HFF-Myc (cell line): Measurements from ENCODE around the gene SLC13A2.

Source experiments
- DNase-seq: peaks from one replicate; pipeline ENCODE4 v3.0.0-alpha.2; 2011; ENCODE audit warnings: low read depth; ENCODE audit errors: extremely low read depth
- H3K4me3 ChIP-seq: replicated peaks from 2 replicates; pipeline ENCODE4 v1.5.1; 2011; ENCODE audit warnings: low read depth, mild to moderate bottlenecking, control low read depth, low read length
- CTCF ChIP-seq: IDR thresholded peaks from 2 replicates; pipeline ENCODE4 v1.5.1; 2012; ENCODE audit warnings: mild to moderate bottlenecking, low read depth, low read length, control low read depth; ENCODE audit errors: missing control alignments

SLC13A2 gene

GRCh38 chr17:28478712-28479615 is 5.5 kb downstream of the SLC13A2 start:
- no peak overlapping the region for H3K4me3 ChIP-seq
- TF ChIP-seq CTCF, result no peak
- DNase-seq, result no peak

GRCh38 chr17:28480278-28480677 is 6.8 kb downstream of the SLC13A2 start:
- no peak for TF ChIP-seq CTCF
- H3K4me3 ChIP-seq, result no peak overlapping the region
- DNase-seq, result no peak

DNA sequence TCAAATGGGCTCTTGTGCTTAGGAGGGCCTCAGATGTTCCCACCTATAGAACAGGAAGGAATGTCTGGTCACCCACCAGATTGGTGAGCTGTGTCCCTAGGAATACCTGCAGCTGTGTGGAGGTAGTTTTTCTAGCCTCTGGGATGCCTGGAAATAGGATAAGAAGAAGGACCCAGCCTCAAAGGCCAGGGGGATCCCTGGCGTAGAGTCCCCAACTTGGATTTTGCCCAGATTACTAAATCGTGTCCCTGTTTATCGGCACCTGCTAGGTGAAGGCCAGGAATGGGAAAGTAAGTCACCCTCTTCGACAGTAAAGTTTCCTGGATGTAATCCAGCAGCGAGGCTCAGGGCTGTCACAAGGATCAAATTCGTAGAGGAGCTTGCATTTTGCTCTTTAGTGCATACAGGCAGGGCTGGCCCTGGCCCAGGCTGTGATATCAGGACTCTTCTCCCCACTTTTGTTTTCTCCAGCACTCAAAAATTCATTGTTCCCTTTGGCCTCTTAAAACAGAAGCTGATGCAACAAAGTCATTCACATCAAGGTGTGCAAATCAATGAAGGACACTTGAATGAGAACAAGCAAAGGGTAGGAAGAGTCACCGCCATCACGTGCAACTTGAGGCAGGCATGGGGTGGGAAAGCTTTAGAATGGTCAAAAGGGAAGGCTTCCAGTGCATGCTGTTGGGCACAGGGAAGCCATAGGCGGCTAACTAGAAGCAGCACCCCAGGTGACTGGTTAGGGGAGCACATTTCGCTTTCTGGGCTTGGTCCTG is 7.5 kb downstream of the SLC13A2 start:
- no peak for TF ChIP-seq CTCF
- no peak overlapping the region for H3K4me3 ChIP-seq
- DNase-seq, result no peak

DNA sequence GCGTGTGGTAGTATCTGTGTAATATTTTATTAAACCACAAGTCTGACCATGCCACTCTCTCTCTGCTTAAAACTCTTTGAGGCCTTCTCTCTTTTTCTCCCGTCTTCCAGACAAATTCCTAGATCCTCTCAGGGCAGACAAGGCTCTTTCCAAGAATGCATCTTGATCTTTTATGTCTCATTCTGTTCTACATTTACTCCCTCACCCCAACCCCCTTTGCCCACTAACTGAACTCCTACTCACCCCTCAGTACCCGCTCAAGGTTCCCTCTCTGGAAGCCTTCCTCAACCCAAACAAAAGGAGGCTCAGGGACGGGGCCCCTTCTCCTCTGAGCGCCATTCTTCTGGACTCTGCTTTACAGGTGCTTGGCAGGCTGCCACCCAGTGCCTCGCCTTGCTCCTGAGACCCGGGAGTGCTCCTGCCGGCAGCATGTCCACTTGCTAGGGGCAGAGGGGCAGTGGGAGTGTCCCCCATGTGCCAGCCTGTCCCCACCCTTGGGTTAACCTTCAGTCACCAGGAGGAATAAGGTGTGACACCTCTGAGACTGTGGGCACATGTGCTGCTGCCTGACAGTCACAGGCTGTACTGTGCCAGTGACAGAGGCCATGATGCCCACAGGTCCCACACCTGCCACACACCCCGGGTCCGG is 9.2 kb downstream of the SLC13A2 start:
- no peak overlapping the region for H3K4me3 ChIP-seq
- TF ChIP-seq CTCF, result no peak
- DNase-seq, result no peak

GRCh38 chr17:28484296-28484695 is 10.9 kb downstream of the SLC13A2 start:
- no peak overlapping the region for H3K4me3 ChIP-seq
- no peak for TF ChIP-seq CTCF
- DNase-seq, result no peak

DNA sequence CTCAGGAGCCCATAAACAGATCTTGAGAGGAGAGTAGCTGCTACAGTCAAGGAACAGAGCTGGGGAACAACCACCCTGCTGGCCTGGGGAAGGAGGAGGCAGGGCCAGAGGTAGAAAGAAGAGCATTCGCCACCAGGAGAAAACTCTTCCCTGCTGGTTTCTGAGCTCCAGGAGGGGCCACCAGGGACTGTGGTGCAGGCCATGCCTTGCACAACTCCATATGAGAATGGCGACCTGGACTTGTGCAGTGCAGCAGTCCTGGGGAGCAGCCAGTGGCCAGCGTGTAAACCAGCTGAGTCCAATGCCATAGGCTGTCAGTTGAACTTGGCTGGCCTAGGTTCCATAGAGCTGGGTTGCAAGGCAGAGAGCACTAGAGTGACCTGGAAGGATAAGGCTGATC is 11.6 kb downstream of the SLC13A2 start:
- no peak for DNase-seq
- H3K4me3 ChIP-seq, result no peak overlapping the region
- no peak for TF ChIP-seq CTCF
